Transverse colon (tissue), 4 donors: Measurements from ENCODE around the gene ARFGAP2.

Experiments used
- POLR2A ChIP-seq: fragments of 450-650 bp; IDR thresholded peaks from one replicate; pipeline ENCODE4 v1.6.1; 2016; ENCODE audit warnings: antibody characterized with exemption, mild to moderate bottlenecking, moderate library complexity
- POLR2AphosphoS5 ChIP-seq, 3 donors: sonication (generic); formaldehyde crosslinking; IDR thresholded peaks; one replicate each; pipeline ENCODE4 v1.6.1; 2016; ENCODE audit warnings: antibody characterized with exemption in 3 of 3
- TF ChIP-seq, protein P1 (sequence below), 5 experiments: fragments of 200-600 bp in 3 of 5; fragments of 450-650 bp in 2 of 5; sonication (generic) in 3 of 5; IDR thresholded peaks; 1 replicate in 2 of 5; 2 replicates in 3 of 5; pipeline ENCODE4 v1.5.1; 2016 to 2017; ENCODE audit warnings: antibody characterized with exemption in 5 of 5, inconsistent platforms in 3 of 5, mild to moderate bottlenecking in 2 of 5, moderate library complexity in 1 of 5

DNA sequence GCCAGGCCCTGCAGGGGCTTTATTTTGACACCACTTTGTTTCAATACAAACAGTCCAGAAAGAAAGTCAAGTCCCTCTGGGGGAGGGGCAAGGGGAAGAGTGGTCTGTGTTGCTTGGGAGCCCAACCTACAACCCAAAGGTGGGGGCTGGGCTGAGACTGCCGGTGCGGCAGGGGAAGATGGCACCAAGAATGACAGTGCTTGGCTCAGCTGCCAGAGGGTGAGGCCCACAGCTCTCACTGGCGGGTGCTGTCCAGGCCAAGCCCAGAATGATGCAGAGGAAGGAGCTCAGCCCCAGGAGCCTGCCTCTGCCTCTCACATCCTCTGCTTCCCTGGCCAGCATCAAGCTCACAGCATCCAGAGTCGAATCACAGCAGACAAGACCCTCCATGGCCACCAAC is 12.4 kb downstream of the ARFGAP2 start:
- TF ChIP-seq, protein P1, sequence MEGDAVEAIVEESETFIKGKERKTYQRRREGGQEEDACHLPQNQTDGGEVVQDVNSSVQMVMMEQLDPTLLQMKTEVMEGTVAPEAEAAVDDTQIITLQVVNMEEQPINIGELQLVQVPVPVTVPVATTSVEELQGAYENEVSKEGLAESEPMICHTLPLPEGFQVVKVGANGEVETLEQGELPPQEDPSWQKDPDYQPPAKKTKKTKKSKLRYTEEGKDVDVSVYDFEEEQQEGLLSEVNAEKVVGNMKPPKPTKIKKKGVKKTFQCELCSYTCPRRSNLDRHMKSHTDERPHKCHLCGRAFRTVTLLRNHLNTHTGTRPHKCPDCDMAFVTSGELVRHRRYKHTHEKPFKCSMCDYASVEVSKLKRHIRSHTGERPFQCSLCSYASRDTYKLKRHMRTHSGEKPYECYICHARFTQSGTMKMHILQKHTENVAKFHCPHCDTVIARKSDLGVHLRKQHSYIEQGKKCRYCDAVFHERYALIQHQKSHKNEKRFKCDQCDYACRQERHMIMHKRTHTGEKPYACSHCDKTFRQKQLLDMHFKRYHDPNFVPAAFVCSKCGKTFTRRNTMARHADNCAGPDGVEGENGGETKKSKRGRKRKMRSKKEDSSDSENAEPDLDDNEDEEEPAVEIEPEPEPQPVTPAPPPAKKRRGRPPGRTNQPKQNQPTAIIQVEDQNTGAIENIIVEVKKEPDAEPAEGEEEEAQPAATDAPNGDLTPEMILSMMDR (IDR thresholded peaks at IDR 0.05) = no peak
- TF ChIP-seq POLR2A (no peak), POLR2AphosphoS5 (IDR thresholded peaks at IDR 0.05) (no peak)
